Measurements from ENCODE around the gene CDKAL1. TPM values are rescaled to one million over a fixed set of nuclear protein-coding genes. Genes with fewer than 3 reads are reported as not detected.

Gene CDKAL1
- total RNA-seq, result 9.6 to 14.4 TPM (median 10.3 TPM) in 3 replicates
- long read RNA-seq, transcript CDKAL1-201 (16 exons, 3,272 nt), result major isoform, 12 of 16 reads
- long read RNA-seq, partial matches to known transcripts, result 1 of 16 reads
- long read RNA-seq, other reads (novel, unspliced or antisense), result 3 of 16 reads

DNA sequence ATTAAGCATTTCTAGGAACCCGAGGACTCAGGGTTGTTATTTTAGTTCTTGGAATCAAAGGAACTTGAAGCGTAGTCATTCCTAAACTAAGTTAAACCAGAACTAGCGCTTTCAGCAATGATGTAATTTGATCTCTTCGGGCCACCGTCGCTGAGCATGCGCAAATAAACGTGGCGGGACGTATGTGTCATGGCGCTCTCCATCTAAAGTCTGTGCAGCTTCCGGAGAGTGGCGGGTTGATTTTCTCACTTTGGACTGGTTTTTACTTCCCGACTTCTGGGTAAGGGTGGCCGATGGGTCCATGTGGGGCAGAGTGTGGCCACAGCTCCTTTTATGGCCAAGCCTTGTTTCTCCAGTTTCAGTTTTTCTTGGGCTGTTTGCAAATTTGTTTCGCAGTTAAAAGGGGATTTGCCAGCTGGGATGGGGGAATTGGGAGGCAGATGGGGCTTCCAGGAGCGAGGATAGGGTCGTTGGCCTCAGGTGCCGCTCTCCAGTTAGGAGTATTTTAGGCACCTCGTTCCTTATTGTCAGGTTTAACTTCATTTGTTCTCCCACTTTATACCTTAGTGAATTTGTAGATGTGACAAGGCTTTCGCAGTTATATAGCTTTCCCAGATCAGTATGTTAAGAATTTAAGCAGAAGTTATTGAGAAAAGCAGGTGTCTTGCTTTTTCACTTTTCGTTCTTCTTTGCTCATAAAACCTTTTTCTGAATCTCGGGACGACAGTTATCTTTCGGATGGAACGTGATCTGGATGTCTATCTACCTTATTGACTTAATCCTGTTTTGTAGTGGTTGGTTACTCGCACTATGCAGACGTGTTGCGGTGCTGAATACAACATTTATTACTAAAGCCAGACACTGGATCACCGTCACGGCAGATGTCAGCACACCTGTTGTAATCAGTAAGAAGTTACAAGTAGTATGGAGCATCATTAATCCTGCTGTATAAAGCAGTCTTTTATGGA, at the start of gene CDKAL1:
CDKAL1 (plus strand) TSS at position 163 of the 968 bp plus-strand sequence. CDS start 11,894 bp downstream, outside the sequence.
- Mint-ChIP-seq H3K9me3 (ENCODE audit: low read depth) (no peaks in the 10 kb centered on the region), H3K4me1 (ENCODE audit: low read depth) (peaks cover 20% of the 10 kb centered on the region), H3K27ac (ENCODE audit: unreplicated experiment) (peak within 1 kb of the TSS; percentile 96), H3K4me3 (ENCODE audit: unreplicated experiment) (peak within 1 kb of the TSS; percentile 90), H3K27me3 (ENCODE audit: low read depth) (no peaks in the 10 kb centered on the region), H3K36me3 (ENCODE audit: low read depth) (no peaks in the 10 kb centered on the region)
- TF ChIP-seq, protein P1, sequence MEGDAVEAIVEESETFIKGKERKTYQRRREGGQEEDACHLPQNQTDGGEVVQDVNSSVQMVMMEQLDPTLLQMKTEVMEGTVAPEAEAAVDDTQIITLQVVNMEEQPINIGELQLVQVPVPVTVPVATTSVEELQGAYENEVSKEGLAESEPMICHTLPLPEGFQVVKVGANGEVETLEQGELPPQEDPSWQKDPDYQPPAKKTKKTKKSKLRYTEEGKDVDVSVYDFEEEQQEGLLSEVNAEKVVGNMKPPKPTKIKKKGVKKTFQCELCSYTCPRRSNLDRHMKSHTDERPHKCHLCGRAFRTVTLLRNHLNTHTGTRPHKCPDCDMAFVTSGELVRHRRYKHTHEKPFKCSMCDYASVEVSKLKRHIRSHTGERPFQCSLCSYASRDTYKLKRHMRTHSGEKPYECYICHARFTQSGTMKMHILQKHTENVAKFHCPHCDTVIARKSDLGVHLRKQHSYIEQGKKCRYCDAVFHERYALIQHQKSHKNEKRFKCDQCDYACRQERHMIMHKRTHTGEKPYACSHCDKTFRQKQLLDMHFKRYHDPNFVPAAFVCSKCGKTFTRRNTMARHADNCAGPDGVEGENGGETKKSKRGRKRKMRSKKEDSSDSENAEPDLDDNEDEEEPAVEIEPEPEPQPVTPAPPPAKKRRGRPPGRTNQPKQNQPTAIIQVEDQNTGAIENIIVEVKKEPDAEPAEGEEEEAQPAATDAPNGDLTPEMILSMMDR (IDR thresholded peaks at IDR 0.05), result no peak
- no peak for DNase-seq (ENCODE audit: low spot score)

DNA sequence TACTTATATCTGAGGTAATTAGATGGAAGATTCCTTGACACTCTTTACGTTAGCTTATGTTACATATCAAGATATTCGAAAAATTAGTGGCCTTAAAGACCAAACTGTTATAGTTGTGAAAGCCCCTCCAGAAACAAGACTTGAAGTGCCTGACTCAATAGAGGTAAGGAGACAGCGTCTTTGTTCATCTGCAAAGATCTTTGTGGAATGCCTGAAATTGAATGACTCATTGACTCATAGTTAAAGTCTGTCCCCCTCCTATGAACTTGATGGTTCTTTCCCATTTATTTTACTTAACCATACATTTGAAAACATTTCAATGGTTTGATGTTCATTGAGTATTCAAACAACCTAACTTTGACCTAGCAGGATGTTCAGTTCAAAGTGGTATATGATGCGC, 47.6 kb upstream of the CDKAL1 start:
- Mint-ChIP-seq H3K9me3 (ENCODE audit: low read depth) (no peaks in the 10 kb centered on the region), H3K27me3 (ENCODE audit: low read depth) (no peaks in the 10 kb centered on the region), H3K27ac (ENCODE audit: unreplicated experiment) (no peak overlapping the region), H3K4me3 (ENCODE audit: unreplicated experiment) (no peak overlapping the region), H3K4me1 (ENCODE audit: low read depth) (no peaks in the 10 kb centered on the region), H3K36me3 (ENCODE audit: low read depth) (peaks cover 38% of the 10 kb centered on the region)
- TF ChIP-seq, protein P1 (IDR thresholded peaks at IDR 0.05), result no peak
- no peak for DNase-seq (ENCODE audit: low spot score)

DNA sequence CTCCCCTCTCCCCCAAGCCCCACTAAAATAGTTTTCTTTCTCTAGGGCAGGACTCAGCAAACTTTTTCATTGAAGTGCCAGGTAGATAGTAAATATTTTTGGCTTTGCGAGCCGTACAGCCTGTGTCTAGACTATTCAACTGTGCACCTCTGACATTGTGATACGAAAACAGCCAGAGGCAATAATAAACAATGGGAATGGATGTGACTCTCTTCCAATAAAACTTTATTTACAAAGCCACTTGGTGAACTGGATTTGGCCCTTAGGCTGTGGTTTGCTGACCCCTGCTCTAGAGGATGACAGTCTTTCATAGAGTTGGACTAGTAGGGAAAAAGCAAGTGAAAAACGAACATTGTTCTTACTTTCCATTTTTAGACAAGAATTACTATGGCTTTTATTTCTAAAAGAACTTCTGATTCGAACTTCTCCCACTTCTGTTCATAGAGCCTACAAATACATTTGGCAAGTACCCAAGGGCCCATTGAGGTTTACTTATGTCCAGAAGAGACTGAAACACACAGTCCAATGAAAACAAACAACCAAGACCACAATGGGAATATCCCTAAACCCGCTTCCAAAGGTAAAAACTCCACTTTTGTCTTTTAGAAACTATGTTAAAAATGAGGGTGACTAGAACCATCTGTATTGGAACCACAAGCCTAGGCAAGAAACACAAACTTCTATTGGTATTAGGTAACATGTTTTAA, 46.4 kb upstream of the CDKAL1 start:
- Mint-ChIP-seq H3K9me3 (ENCODE audit: low read depth) (no peaks in the 10 kb centered on the region), H3K27me3 (ENCODE audit: low read depth) (no peaks in the 10 kb centered on the region), H3K27ac (ENCODE audit: unreplicated experiment) (no peak overlapping the region), H3K36me3 (ENCODE audit: low read depth) (peaks cover 38% of the 10 kb centered on the region), H3K4me3 (ENCODE audit: unreplicated experiment) (no peak overlapping the region), H3K4me1 (ENCODE audit: low read depth) (no peaks in the 10 kb centered on the region)
- TF ChIP-seq, protein P1 (IDR thresholded peaks at IDR 0.05), result no peak
- DNase-seq (ENCODE audit: low spot score), result no peak

DNA sequence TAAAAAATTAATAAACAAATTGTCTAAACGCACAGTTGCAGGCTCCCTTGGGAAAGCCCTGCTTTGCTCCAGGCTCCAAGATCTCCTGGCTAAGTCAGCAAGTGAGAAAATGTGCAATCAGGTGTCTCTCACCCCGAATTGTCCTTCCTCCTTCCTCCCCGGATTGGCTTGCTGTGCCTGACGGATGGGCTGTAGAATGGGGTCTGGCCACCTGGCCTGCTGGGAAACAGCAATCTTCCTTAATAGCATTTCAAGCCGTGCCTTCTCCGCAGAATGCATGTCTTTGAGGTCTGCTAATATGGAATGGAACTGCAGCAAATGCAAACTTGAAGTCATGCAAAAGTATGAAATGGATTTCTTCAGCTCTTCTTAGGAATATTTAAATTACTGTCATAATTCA, 43.7 kb upstream of the CDKAL1 start:
- Mint-ChIP-seq H3K36me3 (ENCODE audit: low read depth) (peaks cover 30% of the 10 kb centered on the region), H3K27me3 (ENCODE audit: low read depth) (no peaks in the 10 kb centered on the region), H3K4me3 (ENCODE audit: unreplicated experiment) (no peak overlapping the region), H3K4me1 (ENCODE audit: low read depth) (no peaks in the 10 kb centered on the region), H3K9me3 (ENCODE audit: low read depth) (no peaks in the 10 kb centered on the region), H3K27ac (ENCODE audit: unreplicated experiment) (no peak overlapping the region)
- TF ChIP-seq, protein P1 (IDR thresholded peaks at IDR 0.05), result no peak
- no peak for DNase-seq (ENCODE audit: low spot score)

DNA sequence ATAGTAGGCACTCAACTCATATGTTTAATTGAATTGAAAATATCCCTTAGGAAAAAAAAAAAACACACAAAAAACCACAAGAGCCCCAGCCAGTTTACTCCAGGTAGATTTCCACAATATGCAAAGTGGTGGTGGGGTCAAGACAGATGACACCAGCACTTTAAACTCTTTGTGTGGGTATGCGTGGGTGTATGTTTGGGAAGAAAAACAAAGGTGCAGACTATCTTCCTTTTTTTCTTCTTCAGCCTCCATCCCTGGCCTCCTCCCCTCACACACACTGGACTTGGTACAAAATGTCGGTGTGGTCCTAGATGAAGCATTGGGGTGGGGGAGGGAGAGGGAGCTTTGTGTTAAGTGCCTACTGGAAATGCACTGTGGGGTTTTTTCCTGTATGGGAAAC, 42.2 kb upstream of the CDKAL1 start:
- Mint-ChIP-seq H3K4me1 (ENCODE audit: low read depth) (no peaks in the 10 kb centered on the region), H3K9me3 (ENCODE audit: low read depth) (no peaks in the 10 kb centered on the region), H3K27ac (ENCODE audit: unreplicated experiment) (no peak overlapping the region), H3K36me3 (ENCODE audit: low read depth) (peaks cover 20% of the 10 kb centered on the region), H3K4me3 (ENCODE audit: unreplicated experiment) (no peak overlapping the region), H3K27me3 (ENCODE audit: low read depth) (no peaks in the 10 kb centered on the region)
- TF ChIP-seq, protein P1 (IDR thresholded peaks at IDR 0.05), result no peak
- DNase-seq (ENCODE audit: low spot score), result no peak
